B cell (primary cell): Measurements from ENCODE around the gene ASPSCR1.

Source experiments
- EZH2 ChIP-seq: IDR thresholded peaks from 2 replicates; pipeline ENCODE4 v1.6.1; 2012; ENCODE audit warnings: borderline replicate concordance, low read depth, mild to moderate bottlenecking, moderate library complexity, low read length; ENCODE audit not compliant: insufficient read depth, poor library complexity, severe bottlenecking
- TF ChIP-seq, protein P1 (sequence below): fragments of 200-600 bp; IDR thresholded peaks from one replicate; pipeline ENCODE4 v1.8.0; 2022; ENCODE audit warnings: antibody characterized with exemption, mild to moderate bottlenecking

GRCh38 chr17:81967533-81968395 lies 9.7 kb upstream of the ASPSCR1 start:
- TF ChIP-seq, protein P1, sequence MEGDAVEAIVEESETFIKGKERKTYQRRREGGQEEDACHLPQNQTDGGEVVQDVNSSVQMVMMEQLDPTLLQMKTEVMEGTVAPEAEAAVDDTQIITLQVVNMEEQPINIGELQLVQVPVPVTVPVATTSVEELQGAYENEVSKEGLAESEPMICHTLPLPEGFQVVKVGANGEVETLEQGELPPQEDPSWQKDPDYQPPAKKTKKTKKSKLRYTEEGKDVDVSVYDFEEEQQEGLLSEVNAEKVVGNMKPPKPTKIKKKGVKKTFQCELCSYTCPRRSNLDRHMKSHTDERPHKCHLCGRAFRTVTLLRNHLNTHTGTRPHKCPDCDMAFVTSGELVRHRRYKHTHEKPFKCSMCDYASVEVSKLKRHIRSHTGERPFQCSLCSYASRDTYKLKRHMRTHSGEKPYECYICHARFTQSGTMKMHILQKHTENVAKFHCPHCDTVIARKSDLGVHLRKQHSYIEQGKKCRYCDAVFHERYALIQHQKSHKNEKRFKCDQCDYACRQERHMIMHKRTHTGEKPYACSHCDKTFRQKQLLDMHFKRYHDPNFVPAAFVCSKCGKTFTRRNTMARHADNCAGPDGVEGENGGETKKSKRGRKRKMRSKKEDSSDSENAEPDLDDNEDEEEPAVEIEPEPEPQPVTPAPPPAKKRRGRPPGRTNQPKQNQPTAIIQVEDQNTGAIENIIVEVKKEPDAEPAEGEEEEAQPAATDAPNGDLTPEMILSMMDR: no peak
- no peak for TF ChIP-seq EZH2
